GM12878 (cell line): ENCODE results near the gene GMPPB. TPM values are rescaled to one million over a fixed set of nuclear protein-coding genes. Genes with fewer than 3 reads are reported as not detected.

Source experiments
- ATAC-seq: fragments of 200-7000 bp; cut with Tn5 transposase; 3 replicates; pipeline ENCODE4 v1.9.1; 2020; ENCODE audit warnings: mild to moderate bottlenecking, moderate library complexity
- BruUV-seq: library from RNA; stranded (reverse); fragments of 400-500 nt; replicated peaks from 2 replicates; lab custom pipeline; 2021; lab: Mats Ljungman, UMichigan
- CTCF ChIA-PET: fragments of 300-600 bp; sonication (Branson Sonifier 250); formaldehyde crosslinking; extraction: SDS; loops from one replicate; lab custom pipeline; 2021; ENCODE audit warnings: inconsistent platforms; lab: Yijun Ruan, JAX
- POLR2A ChIA-PET: fragments of 350-600 bp; formaldehyde crosslinking; extraction: SDS; loops from one replicate; lab custom pipeline; 2021; ENCODE audit warnings: inconsistent platforms; lab: Charles Lee
- RAD21 ChIA-PET: fragments of 300-600 bp; sonication (Branson Sonifier 250); formaldehyde crosslinking; loops from one replicate; lab custom pipeline; 2023; ENCODE audit warnings: antibody characterized with exemption; ENCODE audit not compliant: unreplicated experiment; lab: Charles Lee
- SMC1A ChIA-PET: fragments of 300-600 bp; sonication (Branson Sonifier 250); formaldehyde crosslinking; loops from one replicate; lab custom pipeline; 2023; ENCODE audit not compliant: unreplicated experiment, uncharacterized antibody; lab: Charles Lee
- DNase-seq: peaks from one replicate; pipeline ENCODE4 v3.0.0-alpha.2; 2011; ENCODE audit warnings: low read depth, low spot score
- FAIRE-seq: peaks from 3 replicates; lab custom pipeline; 2011; peaks lifted over from hg19 to GRCh38; lab: Jason Lieb, UNC
- H2AFZ ChIP-seq: 2 replicates; pipeline ENCODE4 v1.6.0; 2011; ENCODE audit warnings: low read depth, low read length, control low read depth; ENCODE audit not compliant: control insufficient read depth
- H3K27ac ChIP-seq: 2 replicates; pipeline ENCODE4 v1.5.1; 2011; ENCODE audit warnings: control low read depth; ENCODE audit not compliant: control insufficient read depth, insufficient read depth
- H3K27me3 ChIP-seq, 2 experiments: replicated peaks in 1 of 2; 2 replicates each; pipeline versions ENCODE4 v1.6.0 to v1.6.1; 2011; ENCODE audit warnings: low read length in 1 of 2; ENCODE audit not compliant: control insufficient read depth in 2 of 2, insufficient read depth in 2 of 2
- H3K36me3 ChIP-seq, 2 experiments: 2 replicates each; pipeline ENCODE4 v1.5.1; 2011; ENCODE audit warnings: low read length in 1 of 2; ENCODE audit not compliant: control insufficient read depth in 2 of 2, insufficient read depth in 2 of 2
- H3K4me1 ChIP-seq: 2 replicates; pipeline ENCODE4 v1.6.1; 2011; ENCODE audit warnings: mild to moderate bottlenecking, low read length, moderate library complexity, mixed read lengths; ENCODE audit not compliant: control insufficient read depth, insufficient read depth
- H3K4me2 ChIP-seq: 2 replicates; pipeline ENCODE4 v1.6.0; 2011; ENCODE audit warnings: control low read depth; ENCODE audit not compliant: control insufficient read depth, insufficient read depth
- H3K4me3 ChIP-seq: fragments of 200-600 bp; sonication (generic); 2 replicates; pipeline ENCODE4 v1.5.1; 2016
- H3K79me2 ChIP-seq: 2 replicates; pipeline ENCODE4 v1.6.0; 2011; ENCODE audit warnings: low read length; ENCODE audit not compliant: control insufficient read depth, insufficient read depth
- H3K9ac ChIP-seq: 2 replicates; pipeline ENCODE4 v1.8.0; 2011; ENCODE audit warnings: low read length, control low read depth, mixed read lengths; ENCODE audit not compliant: control insufficient read depth, insufficient read depth
- H3K9me3 ChIP-seq: replicated peaks from 3 replicates; pipeline ENCODE4 v1.5.1; 2011; ENCODE audit warnings: mild to moderate bottlenecking, low read length; ENCODE audit not compliant: control insufficient read depth, insufficient read depth
- H4K20me1 ChIP-seq: 2 replicates; pipeline ENCODE4 v1.6.0; 2011; ENCODE audit not compliant: control insufficient read depth, insufficient read depth
- CHD4 ChIP-seq: fragments of 200-600 bp; sonication (generic); IDR thresholded peaks from 2 replicates; pipeline ENCODE4 v1.6.1; 2016; ENCODE audit warnings: mild to moderate bottlenecking
- EED ChIP-seq: sonication (generic); IDR thresholded peaks from 2 replicates; pipeline ENCODE4 v1.6.1; 2016; ENCODE audit warnings: antibody characterized with exemption, low read depth
- FOXK2 ChIP-seq: fragments of 450-650 bp; IDR thresholded peaks from 2 replicates; pipeline ENCODE4 v1.6.1; 2017; ENCODE audit warnings: mild to moderate bottlenecking, moderate library complexity
- MTA2 ChIP-seq: fragments of 450-650 bp; IDR thresholded peaks from 2 replicates; pipeline ENCODE4 v1.6.1; 2016; ENCODE audit warnings: low read depth, mild to moderate bottlenecking, moderate library complexity
- SREBF1 ChIP-seq: IDR thresholded peaks from 2 replicates; pipeline ENCODE4 v1.6.1; 2012; ENCODE audit warnings: mild to moderate bottlenecking, low read length
- YBX1 ChIP-seq: fragments of 450-650 bp; IDR thresholded peaks from 2 replicates; pipeline ENCODE4 v1.6.1; 2016; ENCODE audit warnings: antibody characterized with exemption
- WGBS: methylation state at CpG from one replicate; pipeline ENCODE4 v1.1.6; 2016; ENCODE audit warnings: low lambda C conversion rate; ENCODE audit not compliant: insufficient replicate concordance, insufficient coverage; ENCODE audit errors: missing lambda C conversion rate; 5-methylcytosine and 5-hydroxymethylcytosine counted together
- in situ Hi-C: fragments of 300-500 bp; cut with MboI; formaldehyde crosslinking; loops from 9 replicates; pipeline ENCODE4 v1.14.3; 2018; ENCODE audit warnings: mixed read lengths
- intact Hi-C: fragments of 100-400 bp; cut with micrococcal nuclease; formaldehyde crosslinking; loops from one replicate; pipeline ENCODE4 v1.14.2; 2022; ENCODE audit not compliant: unreplicated experiment
- polyA plus RNA-seq, 11 experiments: library from polyadenylated mRNA; depleted of rRNA in 4 of 11; unstranded in 6 of 11; stranded (reverse) in 5 of 11; fragments of >200 nt; fragmentation: Nextera tagmentation in 4 of 11; fragmentation: Illumina TruSeq in 1 of 11; extraction: Ambion mirVana in 4 of 11; extraction: Trizol in 1 of 11; gene quantifications; 1 replicate in 1 of 11; 2 replicates in 10 of 11; pipeline versions ENCODE4 v1.2.1 to v1.2.3, GENCODE V29; 2011 to 2016; ENCODE audit warnings: inconsistent platforms in 2 of 11, missing spikeins in 2 of 11, low read depth in 1 of 11
- total RNA-seq, 4 experiments: library from RNA; depleted of rRNA in 3 of 4; stranded (reverse); fragments of >200 nt in 3 of 4; fragmentation: Illumina TruSeq in 1 of 4; extraction: Trizol in 1 of 4; gene quantifications; 2 replicates each; pipeline versions ENCODE4 v1.2.1 to v1.2.3, GENCODE V29; 2013 to 2021
- TF ChIP-seq, protein P1 (sequence below): fragments of 450-650 bp; formaldehyde crosslinking; IDR thresholded peaks from 2 replicates; pipeline ENCODE4 v1.4.0; 2020; ENCODE audit warnings: mild to moderate bottlenecking, moderate library complexity

GMPPB gene
- total and polyA plus RNA-seq, 10 of the 15 experiments (the other 5 are each of a cell fraction or from before 2014, with no cell fraction given), result 2.3 to 99.5 (median 23.3) TPM

DNA sequence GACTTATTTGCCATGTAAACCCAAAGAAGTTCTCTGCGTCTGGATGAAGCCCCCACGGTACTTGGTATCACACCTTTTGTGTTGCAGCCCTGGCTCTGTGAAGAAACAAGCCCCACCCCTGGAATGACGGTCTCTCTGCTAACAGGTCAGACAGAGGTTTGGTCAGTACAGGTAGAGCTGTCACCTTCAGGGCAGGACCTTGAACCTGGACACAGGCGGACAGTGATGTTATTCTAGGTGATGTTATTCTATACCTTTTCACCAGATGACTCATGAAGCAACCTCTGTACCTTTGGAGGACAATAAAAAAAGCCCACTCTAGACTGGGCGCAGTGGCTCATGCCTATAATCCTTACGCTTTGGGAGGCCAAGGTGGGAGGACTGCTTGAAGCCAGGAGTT lies 11.0 kb upstream of the GMPPB start:
- no peaks in the 10 kb centered on the region for H3K9me3 ChIP-seq
- ATAC-seq, result no peak
- no peak overlapping the region for H3K9ac ChIP-seq
- H2AFZ ChIP-seq, result no peak overlapping the region
- POLR2A ChIA-PET, result interaction anchor here (0.6 kb wide), 1 partner anchor 604 kb away, joined by 4 read pairs; no protein-coding TSS in a partner anchor
- in situ Hi-C loops (no loop called here), intact Hi-C loops (no loop called here)
- no peak for FAIRE-seq
- BruUV-seq, result no TSS peak
- RAD21 ChIA-PET, result no interaction called here
- H4K20me1 ChIP-seq, result no peaks in the 10 kb centered on the region
- H3K79me2 ChIP-seq, result no peaks in the 10 kb centered on the region
- SMC1A ChIA-PET, result interaction anchor here (0.7 kb wide), 1 partner anchor 244 kb away, joined by 3 read pairs; no protein-coding TSS in a partner anchor
- H3K27ac ChIP-seq, result no peak overlapping the region
- H3K4me2 ChIP-seq, result no peak overlapping the region
- no peak for TF ChIP-seq SREBF1
- no peak for TF ChIP-seq EED
- no peak for TF ChIP-seq FOXK2
- no peak for TF ChIP-seq YBX1
- TF ChIP-seq CHD4, result no peak
- TF ChIP-seq, protein P1, sequence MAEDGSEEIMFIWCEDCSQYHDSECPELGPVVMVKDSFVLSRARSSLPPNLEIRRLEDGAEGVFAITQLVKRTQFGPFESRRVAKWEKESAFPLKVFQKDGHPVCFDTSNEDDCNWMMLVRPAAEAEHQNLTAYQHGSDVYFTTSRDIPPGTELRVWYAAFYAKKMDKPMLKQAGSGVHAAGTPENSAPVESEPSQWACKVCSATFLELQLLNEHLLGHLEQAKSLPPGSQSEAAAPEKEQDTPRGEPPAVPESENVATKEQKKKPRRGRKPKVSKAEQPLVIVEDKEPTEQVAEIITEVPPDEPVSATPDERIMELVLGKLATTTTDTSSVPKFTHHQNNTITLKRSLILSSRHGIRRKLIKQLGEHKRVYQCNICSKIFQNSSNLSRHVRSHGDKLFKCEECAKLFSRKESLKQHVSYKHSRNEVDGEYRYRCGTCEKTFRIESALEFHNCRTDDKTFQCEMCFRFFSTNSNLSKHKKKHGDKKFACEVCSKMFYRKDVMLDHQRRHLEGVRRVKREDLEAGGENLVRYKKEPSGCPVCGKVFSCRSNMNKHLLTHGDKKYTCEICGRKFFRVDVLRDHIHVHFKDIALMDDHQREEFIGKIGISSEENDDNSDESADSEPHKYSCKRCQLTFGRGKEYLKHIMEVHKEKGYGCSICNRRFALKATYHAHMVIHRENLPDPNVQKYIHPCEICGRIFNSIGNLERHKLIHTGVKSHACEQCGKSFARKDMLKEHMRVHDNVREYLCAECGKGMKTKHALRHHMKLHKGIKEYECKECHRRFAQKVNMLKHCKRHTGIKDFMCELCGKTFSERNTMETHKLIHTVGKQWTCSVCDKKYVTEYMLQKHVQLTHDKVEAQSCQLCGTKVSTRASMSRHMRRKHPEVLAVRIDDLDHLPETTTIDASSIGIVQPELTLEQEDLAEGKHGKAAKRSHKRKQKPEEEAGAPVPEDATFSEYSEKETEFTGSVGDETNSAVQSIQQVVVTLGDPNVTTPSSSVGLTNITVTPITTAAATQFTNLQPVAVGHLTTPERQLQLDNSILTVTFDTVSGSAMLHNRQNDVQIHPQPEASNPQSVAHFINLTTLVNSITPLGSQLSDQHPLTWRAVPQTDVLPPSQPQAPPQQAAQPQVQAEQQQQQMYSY (CRISPR knock-in tag), result no peak
- no peak for TF ChIP-seq MTA2
- TF ChIP-seq, all 136 proteins: peak for 0
- H3K27me3 ChIP-seq, result no peaks in the 10 kb centered on the region
- DNase-seq, result no peak
- H3K4me1 ChIP-seq, result no peaks in the 10 kb centered on the region
- 100% methylated on average over 6 of the region's 6 CpGs for WGBS
- peaks cover 13 to 17% of the 10 kb centered on the region in 2 experiments; a peak in 3 of 4 replicates for H3K36me3 ChIP-seq
- CTCF ChIA-PET, result interaction anchor here (1.5 kb wide), 1 partner anchor 105 kb away, joined by 4 read pairs; no protein-coding TSS in a partner anchor
- no peak overlapping the region for H3K4me3 ChIP-seq
